Measurements from ENCODE around the gene MPRIP.
"Not testable (repeated sequence)": the region's sequence is repeated elsewhere in the genome, so short reads cannot be mapped to it uniquely, and the experiment has no call there.

The MPRIP gene

GRCh38 chr17:17013828-17014747, 28.2 kb upstream of the MPRIP start:
- DNase-seq: not testable (repeated sequence)

GRCh38 chr17:17014748-17015124, 27.5 kb upstream of the MPRIP start:
- not testable (repeated sequence) for DNase-seq

DNA sequence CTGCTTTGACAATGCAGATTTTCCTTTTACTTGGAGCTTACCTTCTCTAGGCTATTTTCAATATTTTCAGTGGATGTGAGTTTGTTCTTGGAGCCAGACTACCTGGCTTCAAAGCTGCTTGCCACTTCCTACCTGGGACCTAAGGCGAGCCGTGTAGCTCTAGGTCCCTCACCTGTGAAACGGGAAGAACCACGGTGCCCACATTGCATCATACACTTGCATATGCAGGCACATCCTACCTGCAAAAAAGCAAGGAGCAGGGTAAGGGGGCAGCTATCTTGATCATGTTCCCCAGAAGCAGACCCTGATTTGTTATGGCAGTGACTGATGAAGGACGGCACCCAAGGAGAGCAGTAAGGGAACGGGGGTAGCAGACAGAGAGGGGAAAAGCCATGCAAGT, 27.0 kb upstream of the MPRIP start:
- DNase-seq: no peak

DNA sequence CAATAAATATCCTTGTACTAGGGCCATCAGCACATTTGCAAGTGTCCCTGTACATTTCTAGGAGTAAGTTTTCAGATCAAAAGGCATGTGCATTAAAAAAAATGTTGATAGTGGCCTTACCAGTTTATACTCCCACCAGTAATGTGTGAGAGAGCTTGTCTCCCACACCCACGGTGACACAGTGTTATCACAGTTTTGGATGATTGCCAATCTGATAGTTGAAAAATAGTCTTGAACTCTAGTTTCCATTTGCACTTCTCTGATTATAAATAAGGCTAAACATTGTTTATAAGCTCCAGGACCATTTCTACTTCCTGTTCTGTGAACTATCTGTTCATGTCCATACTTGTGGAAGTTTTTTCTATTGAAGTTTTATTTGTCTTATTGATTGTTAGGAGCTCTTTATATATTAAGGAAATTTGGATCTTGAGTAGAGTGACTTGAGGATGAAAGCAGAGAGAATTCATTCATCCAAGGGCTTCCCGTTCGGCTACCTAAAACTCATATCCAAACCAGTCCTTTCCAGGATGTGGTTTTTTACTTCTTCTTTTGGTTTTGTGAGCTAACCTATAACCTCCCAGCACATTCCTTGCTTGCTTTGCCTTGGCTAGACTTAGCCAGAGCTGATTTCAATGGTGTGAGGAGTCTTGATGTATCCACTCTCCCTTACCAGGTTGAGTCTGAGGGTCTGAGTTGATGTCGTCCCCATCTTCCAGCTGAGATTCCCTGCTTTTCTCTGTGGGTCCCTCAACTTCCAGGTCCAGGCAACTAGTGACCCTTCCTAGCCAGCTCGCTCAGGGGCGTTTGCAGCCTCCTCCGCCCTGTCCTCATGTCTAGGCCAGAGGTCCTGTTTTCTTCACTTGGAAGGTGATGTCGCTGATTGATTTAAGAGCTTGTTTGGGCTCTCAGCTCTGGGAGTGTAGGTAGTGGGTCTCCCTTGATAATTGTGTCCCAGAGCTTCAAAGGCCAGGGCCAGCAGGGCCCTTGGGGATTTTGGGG, 25.8 kb upstream of the MPRIP start:
- peak; percentile 62 for DNase-seq

DNA sequence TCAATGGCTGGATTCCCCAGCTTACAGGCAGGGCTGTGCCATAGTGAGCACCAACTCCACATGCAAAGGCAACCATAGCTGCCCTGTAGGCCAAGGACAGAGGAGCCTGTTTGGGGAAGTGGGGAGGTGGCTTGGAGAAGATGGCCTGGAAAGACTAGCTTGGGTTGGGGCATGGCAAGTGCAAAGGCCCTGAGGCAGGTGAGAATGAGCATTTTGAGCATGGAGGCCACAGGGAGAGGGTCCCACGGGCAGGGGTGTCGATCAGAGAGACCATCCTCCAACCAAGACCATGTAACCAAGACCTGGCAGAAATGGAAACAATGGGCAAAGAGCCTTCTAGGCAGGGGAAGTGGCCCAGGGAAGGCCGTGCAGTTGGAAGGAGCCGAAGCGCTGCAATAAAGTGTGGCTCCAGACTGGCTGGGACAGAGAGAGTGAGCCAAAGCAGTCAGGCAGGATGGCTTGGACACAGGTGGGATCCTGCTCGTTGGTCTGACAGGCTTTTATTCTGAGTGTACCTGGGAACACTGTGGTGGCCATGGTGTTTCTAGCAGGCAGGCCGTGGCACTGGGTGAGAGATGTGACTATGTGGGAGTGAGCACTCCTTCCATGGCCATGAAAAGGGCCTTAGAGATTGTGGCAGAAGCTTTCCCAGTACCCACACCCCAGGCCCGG, 24.8 kb upstream of the MPRIP start:
- DNase-seq: no peak

- no peak for DNase-seq
These were observed 24.2 kb upstream of the MPRIP start for GRCh38 chr17:17018021-17018441.

- no peak for DNase-seq
These were observed 23.4 kb upstream of the MPRIP start for GRCh38 chr17:17018612-17019429.

GRCh38 chr17:17019430-17019762, 22.9 kb upstream of the MPRIP start:
- no peak for DNase-seq

GRCh38 chr17:17019891-17020456, 22.3 kb upstream of the MPRIP start:
- no peak for DNase-seq

DNA sequence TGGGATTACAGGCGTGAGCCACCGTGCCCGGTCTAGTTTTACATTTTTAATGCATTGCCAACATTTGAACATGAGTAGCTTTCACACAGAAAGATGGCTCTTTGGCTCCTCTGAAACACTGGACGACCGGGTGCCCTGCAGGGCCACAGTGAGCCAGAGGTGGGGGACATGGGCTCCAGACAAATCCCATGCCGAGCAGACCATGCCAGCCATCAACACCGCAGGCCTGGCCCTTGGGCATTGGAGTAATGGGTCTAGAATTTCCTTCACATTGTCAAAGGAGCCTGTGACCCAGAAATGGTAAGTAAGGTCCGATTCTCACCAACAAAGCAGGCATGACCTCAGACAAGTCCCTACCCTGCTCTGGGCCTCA, 21.4 kb upstream of the MPRIP start:
- no peak for DNase-seq

- DNase-seq: peak; percentile 3
These were observed 20.9 kb upstream of the MPRIP start for GRCh38 chr17:17021194-17021863.

DNA sequence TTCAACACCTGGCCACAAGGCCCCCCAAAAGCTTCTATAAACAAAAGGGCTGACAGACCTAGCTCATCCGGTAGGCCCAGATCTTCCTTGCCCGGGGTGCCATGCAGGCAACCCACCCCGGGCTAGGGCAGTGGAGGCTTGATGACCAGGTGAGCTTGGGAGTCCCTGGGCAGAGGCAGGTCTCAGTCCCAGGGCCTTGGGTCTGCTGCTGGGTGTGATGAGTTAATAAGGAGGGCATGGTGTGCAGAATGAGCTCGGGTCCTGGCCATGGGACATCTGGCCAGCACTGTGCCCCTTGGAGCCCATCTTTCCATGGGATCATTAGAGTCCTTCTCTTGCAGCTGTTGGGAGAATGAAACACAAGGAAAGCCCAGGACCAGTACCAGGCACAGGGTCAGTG, 20.2 kb upstream of the MPRIP start:
- no peak for DNase-seq

DNA sequence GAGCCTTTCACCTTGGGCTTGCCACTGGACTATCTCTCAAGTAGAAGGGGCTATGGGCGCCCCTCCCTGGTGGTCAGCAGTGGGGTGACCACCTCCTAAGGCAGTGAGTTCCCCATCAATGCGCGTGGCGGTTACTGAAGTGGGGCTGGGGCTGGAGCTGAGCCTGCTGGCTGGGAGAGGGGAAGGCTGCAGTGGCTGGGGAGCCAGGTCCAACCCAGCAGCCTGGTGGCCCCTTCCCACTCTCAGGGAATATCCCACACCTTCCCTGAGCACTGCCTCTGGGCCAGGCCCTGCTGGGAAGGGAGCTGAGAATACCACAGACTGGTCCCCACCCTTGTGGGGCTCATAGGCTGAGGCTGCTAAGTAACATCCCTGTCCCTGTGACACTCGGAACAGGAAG, 19.8 kb upstream of the MPRIP start:
- no peak for DNase-seq

DNA sequence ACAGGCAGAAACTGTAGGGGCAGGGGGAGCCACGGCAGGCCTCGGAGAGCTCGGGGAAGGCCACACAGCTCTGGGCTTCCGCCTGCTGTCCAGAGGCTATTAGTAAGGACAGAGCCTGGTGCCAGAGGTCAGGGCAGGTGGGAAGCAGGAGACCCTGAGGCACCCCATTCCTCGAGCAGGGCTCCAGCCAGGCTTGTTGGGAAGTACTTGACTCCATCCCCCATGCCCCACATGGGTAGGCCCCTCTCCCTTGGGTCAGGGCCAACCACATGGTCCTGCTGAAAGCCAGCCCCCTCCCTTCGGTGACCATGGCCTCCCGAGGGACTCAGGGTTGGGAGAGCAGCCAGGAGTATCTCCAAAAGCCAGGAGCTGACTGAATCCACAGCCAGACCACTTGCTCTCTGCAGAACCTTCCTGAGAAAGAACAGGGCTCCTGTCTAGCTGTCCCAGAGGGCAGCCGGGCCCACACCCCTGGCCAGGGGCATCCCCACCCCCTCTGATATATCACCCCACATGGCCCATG, 17.4 kb upstream of the MPRIP start:
- DNase-seq: no peak

GRCh38 chr17:17025621-17026020, 16.6 kb upstream of the MPRIP start:
- DNase-seq: no peak

- no peak for DNase-seq
These were observed 16.1 kb upstream of the MPRIP start for GRCh38 chr17:17026163-17026562.

GRCh38 chr17:17027442-17028058, 14.7 kb upstream of the MPRIP start:
- DNase-seq: no peak

- no peak for DNase-seq
These were observed 14.0 kb upstream of the MPRIP start for GRCh38 chr17:17028059-17028877.

DNA sequence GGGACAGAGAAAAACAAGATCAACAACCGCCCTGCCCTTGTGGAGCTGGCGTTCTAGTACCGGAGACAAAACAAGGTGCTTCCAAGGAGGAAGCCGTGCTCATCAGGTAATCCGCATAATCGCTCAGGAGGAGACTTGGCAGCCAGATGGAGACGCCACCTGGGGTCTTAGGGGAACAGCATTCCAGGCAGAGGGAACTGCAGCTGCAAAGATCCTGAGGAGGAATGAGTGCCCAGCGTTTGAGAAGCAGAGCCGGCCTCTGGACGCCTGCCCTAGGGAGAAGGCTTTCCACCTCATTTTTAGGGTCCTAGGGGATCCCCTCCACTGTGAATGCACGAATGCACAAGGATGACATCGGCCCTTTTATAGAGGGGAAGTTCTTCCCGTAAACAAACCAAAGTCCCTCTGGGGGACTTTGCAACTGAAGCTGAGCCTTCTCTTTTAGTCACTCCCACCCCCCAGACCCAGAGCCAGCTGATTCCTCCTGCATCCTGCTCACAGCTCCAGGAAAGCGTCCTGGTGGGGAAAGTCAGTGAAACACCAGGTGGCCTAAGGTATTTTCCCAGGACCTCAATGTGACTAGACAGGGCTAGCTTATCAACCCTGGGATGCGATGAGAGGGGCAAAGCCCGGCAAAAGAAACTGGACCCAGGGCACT, 13.2 kb upstream of the MPRIP start:
- no peak for DNase-seq
